GM21528 (cell line): Measurements from ENCODE around the gene AURKAIP1.

ENCODE experiments used
- ATAC-seq: cut with Tn5 transposase; IDR thresholded peaks from one replicate; pipeline ENCODE4 v1.9.1; 2021; ENCODE audit warnings: mild to moderate bottlenecking, moderate library complexity; ENCODE audit not compliant: unreplicated experiment, low FRiP score

The AURKAIP1 gene

GRCh38 chr1:1364266-1364665, 10.7 kb downstream of the AURKAIP1 start:
- ATAC-seq: no peak

- ATAC-seq: no peak
Measured at GRCh38 chr1:1361982-1362423, 13.0 kb downstream of the AURKAIP1 start.

GRCh38 chr1:1361233-1361981, 13.6 kb downstream of the AURKAIP1 start:
- ATAC-seq: no peak

GRCh38 chr1:1360506-1361169, 14.4 kb downstream of the AURKAIP1 start:
- ATAC-seq: no peak

GRCh38 chr1:1359664-1360468, 15.1 kb downstream of the AURKAIP1 start:
- ATAC-seq: no peak

GRCh38 chr1:1359308-1359663, 15.7 kb downstream of the AURKAIP1 start:
- no peak for ATAC-seq

- ATAC-seq: no peak
Measured at GRCh38 chr1:1358433-1359271, 16.4 kb downstream of the AURKAIP1 start, which contains the start of gene MXRA8. Gene MXRA8, minus strand, starts transcription at chr1:1358555. Its CDS starts 51 bp downstream, at chr1:1358504.

GRCh38 chr1:1357871-1358432, 17.1 kb downstream of the AURKAIP1 start:
- no peak for ATAC-seq

- ATAC-seq: no peak
Measured at GRCh38 chr1:1356796-1357401, 18.1 kb downstream of the AURKAIP1 start.

- no peak for ATAC-seq
Measured at GRCh38 chr1:1356166-1356795, 18.7 kb downstream of the AURKAIP1 start.

GRCh38 chr1:1355416-1355815, 19.6 kb downstream of the AURKAIP1 start:
- no peak for ATAC-seq

GRCh38 chr1:1354271-1355247, 20.4 kb downstream of the AURKAIP1 start:
- no peak for ATAC-seq

GRCh38 chr1:1353389-1354151, 21.4 kb downstream of the AURKAIP1 start:
- no peak for ATAC-seq

GRCh38 chr1:1352786-1353388, 22.1 kb downstream of the AURKAIP1 start:
- ATAC-seq: no peak

- ATAC-seq: no peak
Measured at GRCh38 chr1:1351511-1352427, 23.2 kb downstream of the AURKAIP1 start.
